Brain microvascular endothelial cell (primary cell): ENCODE results near the gene DUSP22.

Experiments
- DNase-seq: peaks from one replicate; pipeline ENCODE4 v3.0.0-alpha.2; 2020
- H3K27ac ChIP-seq: fragments of 250-450 bp; sonication (Bioruptor Pico); 2 replicates; pipeline ENCODE4 v1.5.1; 2020; ENCODE audit warnings: mild to moderate bottlenecking, moderate library complexity
- H3K27me3 ChIP-seq: fragments of 250-450 bp; sonication (Bioruptor Pico); replicated peaks from 2 replicates; pipeline ENCODE4 v1.5.1; 2020; ENCODE audit warnings: mild to moderate bottlenecking
- H3K36me3 ChIP-seq: fragments of 250-450 bp; sonication (Bioruptor Pico); replicated peaks from 2 replicates; pipeline ENCODE4 v1.5.1; 2020; ENCODE audit warnings: mild to moderate bottlenecking
- H3K4me3 ChIP-seq: 2 replicates; pipeline ENCODE4 v1.5.1; 2011; ENCODE audit warnings: low read depth, mild to moderate bottlenecking, control low read depth, low read length, moderate library complexity
- CTCF ChIP-seq: IDR thresholded peaks from 2 replicates; pipeline ENCODE4 v1.5.1; 2011; ENCODE audit warnings: low read depth, mild to moderate bottlenecking, moderate library complexity, low read length, control low read depth, inconsistent platforms; ENCODE audit errors: missing control alignments
- in situ Hi-C: cut with HindIII; loops from 2 replicates; pipeline ENCODE4 v1.10.0; 2017; ENCODE audit warnings: low sequenced_read_pairs, low pct_ligation_motif_present

Gene DUSP22

GRCh38 chr6:317060-317447 is 24.8 kb downstream of the DUSP22 start:
- no peak for TF ChIP-seq CTCF
- no peak overlapping the region for H3K27ac ChIP-seq
- DNase-seq: no peak
- no peak overlapping the region for H3K4me3 ChIP-seq
- no peaks in the 10 kb centered on the region for H3K36me3 ChIP-seq
- no peaks in the 10 kb centered on the region for H3K27me3 ChIP-seq
- in situ Hi-C loops: no loop called here

GRCh38 chr6:317448-318144 is 25.3 kb downstream of the DUSP22 start:
- TF ChIP-seq CTCF: no peak
- no peak overlapping the region for H3K4me3 ChIP-seq
- H3K27ac ChIP-seq: no peak overlapping the region
- H3K36me3 ChIP-seq: no peaks in the 10 kb centered on the region
- H3K27me3 ChIP-seq: no peaks in the 10 kb centered on the region
- in situ Hi-C loops: no loop called here
- DNase-seq: no peak

GRCh38 chr6:318243-318890 is 26.1 kb downstream of the DUSP22 start:
- H3K27me3 ChIP-seq: no peaks in the 10 kb centered on the region
- in situ Hi-C loops: no loop called here
- TF ChIP-seq CTCF: no peak
- H3K4me3 ChIP-seq: no peak overlapping the region
- no peak for DNase-seq
- no peak overlapping the region for H3K27ac ChIP-seq
- H3K36me3 ChIP-seq: no peaks in the 10 kb centered on the region

- H3K4me3 ChIP-seq: no peak overlapping the region
- no peaks in the 10 kb centered on the region for H3K36me3 ChIP-seq
- no peak for DNase-seq
- no peak for TF ChIP-seq CTCF
- H3K27me3 ChIP-seq: no peaks in the 10 kb centered on the region
- in situ Hi-C loops: no loop called here
- no peak overlapping the region for H3K27ac ChIP-seq
Observed at GRCh38 chr6:319177-320131, 27.2 kb downstream of the DUSP22 start.

- H3K27me3 ChIP-seq: no peaks in the 10 kb centered on the region
Observed at GRCh38 chr6:320351-321157, 28.3 kb downstream of the DUSP22 start.

More at GRCh38 chr6:320351-321157, 28.3 kb downstream of the DUSP22 start:
- Histone ChIP-seq H3K27ac (no peak overlapping the region), H3K4me3 (no peak overlapping the region), H3K36me3 (no peaks in the 10 kb centered on the region)
- in situ Hi-C loops: no loop called here
- no peak for TF ChIP-seq CTCF
- no peak for DNase-seq
